GM12874 (cell line): ENCODE measurements around the gene CELSR1.

Experiments used
- TF ChIP-seq, protein P1 (sequence below): IDR thresholded peaks from 2 replicates; pipeline ENCODE4 v1.5.1; 2011; ENCODE audit warnings: low read depth, mild to moderate bottlenecking, control low read depth, low read length, moderate library complexity; ENCODE audit not compliant: insufficient read depth

CELSR1 gene

DNA sequence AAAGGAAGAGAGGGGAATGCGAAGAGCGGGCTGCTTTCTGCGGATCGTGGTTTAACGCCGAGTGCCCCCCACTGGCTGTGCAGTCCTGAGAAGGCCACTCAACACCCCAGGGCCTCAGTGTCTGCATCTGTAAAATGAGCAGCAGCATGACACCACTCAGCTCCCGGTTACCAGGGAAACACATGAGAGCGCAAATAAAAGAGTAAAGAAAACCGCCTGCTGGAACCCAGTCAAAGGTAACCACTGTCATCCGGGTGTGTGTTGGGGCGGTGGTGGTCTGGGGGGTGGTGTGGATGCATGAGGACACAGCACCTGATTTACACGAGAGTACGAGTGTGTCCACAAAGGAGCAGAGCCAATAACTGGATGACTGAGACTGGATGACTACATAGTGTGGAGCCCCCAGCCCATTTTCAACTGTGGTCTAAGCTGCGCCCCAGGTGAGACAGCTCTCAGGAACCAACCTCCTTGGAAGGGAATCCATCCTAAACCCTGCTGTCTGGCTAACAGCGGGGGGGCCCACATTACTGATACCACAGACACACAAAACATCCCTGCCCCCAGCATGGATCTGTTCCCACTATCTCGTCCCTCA lies 5.7 kb downstream of the CELSR1 start:
- TF ChIP-seq, protein P1, sequence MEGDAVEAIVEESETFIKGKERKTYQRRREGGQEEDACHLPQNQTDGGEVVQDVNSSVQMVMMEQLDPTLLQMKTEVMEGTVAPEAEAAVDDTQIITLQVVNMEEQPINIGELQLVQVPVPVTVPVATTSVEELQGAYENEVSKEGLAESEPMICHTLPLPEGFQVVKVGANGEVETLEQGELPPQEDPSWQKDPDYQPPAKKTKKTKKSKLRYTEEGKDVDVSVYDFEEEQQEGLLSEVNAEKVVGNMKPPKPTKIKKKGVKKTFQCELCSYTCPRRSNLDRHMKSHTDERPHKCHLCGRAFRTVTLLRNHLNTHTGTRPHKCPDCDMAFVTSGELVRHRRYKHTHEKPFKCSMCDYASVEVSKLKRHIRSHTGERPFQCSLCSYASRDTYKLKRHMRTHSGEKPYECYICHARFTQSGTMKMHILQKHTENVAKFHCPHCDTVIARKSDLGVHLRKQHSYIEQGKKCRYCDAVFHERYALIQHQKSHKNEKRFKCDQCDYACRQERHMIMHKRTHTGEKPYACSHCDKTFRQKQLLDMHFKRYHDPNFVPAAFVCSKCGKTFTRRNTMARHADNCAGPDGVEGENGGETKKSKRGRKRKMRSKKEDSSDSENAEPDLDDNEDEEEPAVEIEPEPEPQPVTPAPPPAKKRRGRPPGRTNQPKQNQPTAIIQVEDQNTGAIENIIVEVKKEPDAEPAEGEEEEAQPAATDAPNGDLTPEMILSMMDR, result no peak

- TF ChIP-seq, protein P1, result no peak
These were observed 9.3 kb downstream of the CELSR1 start for GRCh38 chr22:46528121-46528610.

GRCh38 chr22:46526244-46526839 lies 11.1 kb downstream of the CELSR1 start:
- TF ChIP-seq, protein P1, result no peak

GRCh38 chr22:46525389-46526243 lies 11.8 kb downstream of the CELSR1 start:
- TF ChIP-seq, protein P1, result no peak

DNA sequence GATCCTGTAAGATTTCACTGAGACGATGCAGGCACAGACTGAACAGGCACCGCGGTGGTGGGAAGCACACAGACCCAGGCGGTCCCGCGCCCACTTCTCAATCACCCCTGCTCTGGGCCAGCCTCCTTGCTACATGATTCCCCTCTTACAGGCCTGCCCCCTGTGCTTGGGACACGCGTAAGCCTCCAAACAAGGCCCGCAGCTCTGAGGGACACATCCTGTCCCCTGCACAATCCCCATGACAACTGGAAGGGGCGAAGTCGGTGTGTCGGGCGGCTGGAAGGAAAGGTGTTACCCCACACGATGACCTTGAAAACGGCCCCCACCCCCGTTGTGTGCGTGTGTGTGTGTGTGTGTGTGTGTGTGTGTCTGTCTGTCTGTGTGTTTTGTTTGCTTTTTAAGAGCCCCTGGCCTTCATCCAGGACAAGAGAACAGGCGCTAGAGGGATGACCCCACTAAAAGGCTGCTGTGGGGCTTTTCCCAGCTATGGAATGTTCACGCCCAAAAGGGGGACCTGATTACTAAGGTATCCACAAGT lies 13.1 kb downstream of the CELSR1 start:
- TF ChIP-seq, protein P1, result no peak

GRCh38 chr22:46522797-46523196 lies 14.6 kb downstream of the CELSR1 start:
- TF ChIP-seq, protein P1, result no peak

- TF ChIP-seq, protein P1, result no peak
These were observed 15.4 kb downstream of the CELSR1 start for GRCh38 chr22:46521994-46522393.
